NB4 (cell line): ENCODE measurements around the gene SH3GLB2.

Experiments
- DNase-seq: peaks from one replicate; pipeline ENCODE4 v3.0.0; 2010; ENCODE audit warnings: low read depth
- H3K4me3 ChIP-seq: one replicate; pipeline ENCODE4 v1.5.1; 2011; ENCODE audit warnings: mild to moderate bottlenecking, low read depth, low read length, moderate library complexity
- MYC ChIP-seq: IDR thresholded peaks from 2 replicates; pipeline ENCODE4 v1.6.1; 2011; ENCODE audit warnings: low read depth, low read length
- POLR2A ChIP-seq: IDR thresholded peaks from 2 replicates; pipeline ENCODE4 v1.6.1; 2011; ENCODE audit warnings: mild to moderate bottlenecking; ENCODE audit not compliant: insufficient read length; ENCODE audit errors: extremely low read depth
- TF ChIP-seq, protein P1 (sequence below): IDR thresholded peaks from 2 replicates; pipeline ENCODE4 v1.6.1; 2011; ENCODE audit warnings: low read depth, low read length
- TF ChIP-seq, protein P2 (sequence below): IDR thresholded peaks from one replicate; pipeline ENCODE4 v1.5.1; 2012; ENCODE audit warnings: low read depth, low read length

Gene SH3GLB2

DNA sequence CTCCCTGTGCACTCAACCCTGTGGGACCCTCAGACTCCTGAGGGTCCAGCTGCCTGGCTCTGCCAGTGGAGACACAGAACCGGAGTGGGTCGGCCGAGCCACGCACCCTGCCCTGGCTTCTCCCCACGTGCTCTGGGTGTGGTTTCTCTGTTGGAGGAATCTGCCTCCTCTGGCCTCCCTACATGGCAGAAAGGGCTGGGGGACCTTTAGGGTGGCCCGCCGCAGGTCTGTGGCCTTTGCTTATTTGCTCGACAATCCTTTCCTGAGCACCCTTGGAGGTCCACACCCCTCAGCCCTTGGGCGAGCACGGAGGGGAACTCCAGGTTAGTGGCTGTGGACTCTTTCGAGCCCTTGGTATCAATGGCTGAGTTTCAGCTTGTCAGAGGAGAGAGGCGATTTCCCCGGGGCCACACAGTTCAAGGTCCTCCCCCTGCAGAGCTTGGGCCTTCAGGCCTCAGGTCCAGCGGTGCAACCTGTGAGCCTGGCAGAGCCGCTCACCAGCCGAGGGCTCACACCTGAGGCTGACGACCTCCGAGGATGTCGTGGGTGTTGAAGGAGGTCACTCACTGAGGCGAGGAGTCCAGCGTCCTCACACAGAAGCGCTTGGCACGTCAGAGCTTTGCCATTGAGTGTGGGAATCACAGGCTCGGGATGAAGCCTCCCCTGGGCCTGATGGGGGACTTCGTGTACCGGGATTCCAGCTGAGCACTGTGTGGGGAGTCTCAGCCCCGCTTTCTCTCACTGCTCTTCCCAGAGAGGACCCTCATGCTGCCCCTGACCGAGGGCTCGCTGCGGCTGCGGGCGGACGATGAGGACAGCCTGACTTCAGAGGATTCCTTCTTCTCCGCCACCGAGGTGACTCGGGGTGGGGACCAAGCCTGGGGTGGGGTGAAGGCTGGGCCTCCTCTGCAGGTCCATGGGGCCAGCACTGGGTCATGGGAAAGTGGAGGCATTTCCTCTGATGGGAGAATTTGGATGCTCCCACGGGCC lies 32.0 kb upstream of the SH3GLB2 start:
- no peak overlapping the region for H3K4me3 ChIP-seq
- no peak for DNase-seq
- TF ChIP-seq MYC (no peak), POLR2A (no peak)
- TF ChIP-seq, protein P1, sequence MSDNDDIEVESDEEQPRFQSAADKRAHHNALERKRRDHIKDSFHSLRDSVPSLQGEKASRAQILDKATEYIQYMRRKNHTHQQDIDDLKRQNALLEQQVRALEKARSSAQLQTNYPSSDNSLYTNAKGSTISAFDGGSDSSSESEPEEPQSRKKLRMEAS, result no peak
- TF ChIP-seq, protein P2, sequence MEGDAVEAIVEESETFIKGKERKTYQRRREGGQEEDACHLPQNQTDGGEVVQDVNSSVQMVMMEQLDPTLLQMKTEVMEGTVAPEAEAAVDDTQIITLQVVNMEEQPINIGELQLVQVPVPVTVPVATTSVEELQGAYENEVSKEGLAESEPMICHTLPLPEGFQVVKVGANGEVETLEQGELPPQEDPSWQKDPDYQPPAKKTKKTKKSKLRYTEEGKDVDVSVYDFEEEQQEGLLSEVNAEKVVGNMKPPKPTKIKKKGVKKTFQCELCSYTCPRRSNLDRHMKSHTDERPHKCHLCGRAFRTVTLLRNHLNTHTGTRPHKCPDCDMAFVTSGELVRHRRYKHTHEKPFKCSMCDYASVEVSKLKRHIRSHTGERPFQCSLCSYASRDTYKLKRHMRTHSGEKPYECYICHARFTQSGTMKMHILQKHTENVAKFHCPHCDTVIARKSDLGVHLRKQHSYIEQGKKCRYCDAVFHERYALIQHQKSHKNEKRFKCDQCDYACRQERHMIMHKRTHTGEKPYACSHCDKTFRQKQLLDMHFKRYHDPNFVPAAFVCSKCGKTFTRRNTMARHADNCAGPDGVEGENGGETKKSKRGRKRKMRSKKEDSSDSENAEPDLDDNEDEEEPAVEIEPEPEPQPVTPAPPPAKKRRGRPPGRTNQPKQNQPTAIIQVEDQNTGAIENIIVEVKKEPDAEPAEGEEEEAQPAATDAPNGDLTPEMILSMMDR, result no peak

DNA sequence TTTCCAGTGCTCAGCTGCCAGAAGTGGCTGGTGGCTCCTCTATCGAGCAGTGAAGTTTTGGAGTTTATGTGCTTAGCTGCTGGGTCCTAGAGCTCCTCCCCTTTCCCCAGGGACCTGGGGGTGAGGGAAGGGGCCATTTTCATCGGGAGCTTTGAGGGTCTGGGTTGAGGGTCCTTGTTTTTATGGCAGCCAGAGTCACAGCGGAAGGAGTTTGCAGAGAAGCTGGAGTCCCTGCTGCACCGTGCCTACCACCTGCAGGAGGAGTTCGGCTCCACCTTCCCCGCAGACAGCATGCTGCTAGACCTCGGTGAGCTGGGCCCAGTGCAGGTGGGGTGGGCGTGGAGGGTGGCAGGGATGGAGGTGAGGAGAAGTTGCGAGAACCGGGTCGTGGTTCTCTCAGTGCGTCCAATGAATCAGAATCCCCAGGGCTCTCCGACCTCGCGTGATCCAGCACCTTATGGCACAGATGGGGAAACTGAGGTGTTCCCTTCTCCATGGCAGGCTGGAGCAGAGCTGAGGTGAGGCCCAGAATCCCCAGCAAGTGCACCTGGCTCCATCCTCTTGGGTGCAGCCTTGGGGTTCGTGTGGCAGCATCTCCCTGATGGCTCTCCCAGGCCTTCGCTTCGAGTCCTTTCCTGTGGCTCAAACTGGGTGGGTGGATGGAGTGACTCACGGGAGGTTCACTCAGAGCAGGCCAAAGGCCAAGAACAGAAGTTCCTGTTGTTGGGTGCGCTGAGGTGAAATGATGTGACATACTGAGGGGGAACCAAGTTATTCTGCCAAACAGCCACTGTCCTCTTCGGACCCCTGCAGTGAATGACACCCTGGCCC lies 31.0 kb upstream of the SH3GLB2 start:
- DNase-seq, result peak; percentile 76
- H3K4me3 ChIP-seq, result no peak overlapping the region
- TF ChIP-seq MYC (no peak), POLR2A (no peak)
- TF ChIP-seq, protein P2, result no peak
- TF ChIP-seq, protein P1, result no peak

DNA sequence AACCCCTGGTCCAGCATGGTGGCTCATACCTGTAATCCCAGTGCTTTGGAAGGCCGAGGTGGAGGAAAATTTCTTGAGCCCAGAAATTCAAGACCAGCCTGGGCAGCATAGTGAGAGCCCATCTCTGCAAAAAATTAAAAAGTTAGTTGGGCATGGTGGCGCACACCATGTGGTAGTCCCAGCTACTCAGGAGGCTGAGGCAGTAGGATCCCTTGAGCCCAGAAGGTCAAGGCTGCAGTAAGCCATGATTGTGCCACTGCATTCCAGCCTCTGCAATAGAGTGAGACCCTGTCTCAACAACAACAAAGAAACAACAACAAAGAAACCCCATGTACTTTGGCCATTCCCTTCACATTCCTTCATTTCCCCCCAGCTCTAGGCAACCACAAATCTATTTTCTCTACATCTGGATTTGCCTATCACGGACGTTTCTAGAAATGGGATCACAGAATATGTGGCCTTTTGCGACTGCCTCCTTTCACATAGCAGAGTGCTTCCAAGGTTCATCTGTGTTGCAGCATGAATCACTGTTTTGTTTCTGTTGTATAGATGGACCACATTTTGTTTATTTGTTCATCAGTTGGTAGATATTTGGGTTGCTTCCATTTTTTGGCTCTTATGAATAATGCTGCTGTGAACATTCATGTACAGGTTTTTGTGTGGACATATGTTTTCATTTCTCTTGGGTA lies 26.2 kb upstream of the SH3GLB2 start:
- no peak overlapping the region for H3K4me3 ChIP-seq
- no peak for DNase-seq
- TF ChIP-seq, protein P2, result no peak
- no peak for TF ChIP-seq POLR2A
- TF ChIP-seq MYC, result no peak
- TF ChIP-seq, protein P1, result no peak

DNA sequence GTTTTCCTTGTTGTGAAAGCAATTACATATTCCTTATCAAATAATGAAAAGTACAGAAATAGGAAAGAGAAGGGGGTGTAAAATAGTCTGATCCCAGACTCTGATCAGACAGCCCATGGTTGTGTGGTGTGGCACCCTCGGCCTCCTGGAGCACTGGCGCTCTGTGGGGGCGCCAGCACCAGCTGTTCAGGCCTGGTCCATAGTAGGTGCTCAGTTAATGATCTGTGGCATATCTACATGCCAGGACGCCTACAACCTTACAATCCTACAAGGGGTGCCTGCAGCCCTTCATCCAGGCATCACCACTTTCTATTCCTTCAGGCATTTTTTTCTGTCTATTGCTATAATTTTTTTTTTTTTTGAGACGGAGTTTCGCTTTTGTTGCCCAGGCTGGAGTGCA lies 24.9 kb upstream of the SH3GLB2 start:
- TF ChIP-seq, protein P2, result no peak
- TF ChIP-seq MYC, result no peak
- DNase-seq, result no peak

DNA sequence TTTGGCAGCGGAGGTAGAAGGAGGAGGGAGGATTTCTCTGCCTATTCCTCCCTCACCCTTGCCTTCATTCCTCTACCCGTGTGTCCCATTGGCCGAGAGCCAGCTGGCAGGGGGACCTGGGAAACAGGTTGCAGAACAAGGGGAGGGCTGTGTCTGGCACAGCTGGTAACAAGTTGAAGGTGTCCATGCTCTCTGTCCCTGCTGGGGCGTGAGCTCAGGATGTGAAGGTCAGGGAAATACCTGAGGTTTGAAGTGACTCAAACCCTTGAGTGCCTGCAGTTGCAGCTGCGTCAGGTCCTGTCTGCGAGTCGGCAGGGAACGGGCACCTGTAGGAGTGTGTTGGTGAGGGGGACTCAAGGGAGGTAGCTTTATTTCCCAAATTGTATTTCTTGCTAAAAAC lies 24.5 kb upstream of the SH3GLB2 start:
- H3K4me3 ChIP-seq, result no peak overlapping the region
- DNase-seq, result no peak
- TF ChIP-seq MYC, result no peak
- no peak for TF ChIP-seq POLR2A
- TF ChIP-seq, protein P1, result no peak
- TF ChIP-seq, protein P2, result no peak

More for the DNA sequence above, 24.9 kb upstream of the SH3GLB2 start:
- no peak overlapping the region for H3K4me3 ChIP-seq
